H1 (cell line): Measurements from ENCODE around the gene UCP2. TPM values are rescaled to one million over a fixed set of nuclear protein-coding genes. Genes with fewer than 3 reads are reported as not detected.

Experiments
- CTCF ChIA-PET: fragments of 300-600 bp; sonication (Branson Sonifier 250); formaldehyde crosslinking; loops from one replicate; lab custom pipeline; 2021; ENCODE audit not compliant: partially characterized antibody; lab: Charles Lee
- POLR2A ChIA-PET: fragments of 300-600 bp; sonication (Branson Sonifier 250); formaldehyde crosslinking; loops from one replicate; lab custom pipeline; 2021; ENCODE audit warnings: inconsistent platforms; ENCODE audit not compliant: partially characterized antibody; lab: Charles Lee
- DNase-seq, 2 experiments: peaks; one replicate each; pipeline versions ENCODE4 v3.0.0 to v3.0.0-alpha.2; 2010 to 2022; ENCODE audit warnings: low spot score in 2 of 2, low read depth in 1 of 2, mixed read lengths in 1 of 2
- FAIRE-seq: peaks from 2 replicates; lab custom pipeline; 2011; peaks lifted over from hg19 to GRCh38; lab: Jason Lieb, UNC
- H2AFZ ChIP-seq: 2 replicates; pipeline ENCODE4 v1.8.1; 2012; ENCODE audit warnings: low read length, inconsistent platforms
- H2AK5ac ChIP-seq: 2 replicates; pipeline ENCODE4 v1.6.1; 2013; ENCODE audit warnings: low read depth, low read length
- H2BK120ac ChIP-seq: replicated peaks from 2 replicates; pipeline ENCODE3; 2013; ENCODE audit warnings: low read depth, low read length, inconsistent platforms
- H2BK12ac ChIP-seq: 2 replicates; pipeline ENCODE4 v1.6.1; 2013; ENCODE audit warnings: low read depth, low read length
- H2BK15ac ChIP-seq: 2 replicates; pipeline ENCODE4 v1.6.1; 2013; ENCODE audit warnings: low read length
- H2BK20ac ChIP-seq: 2 replicates; pipeline ENCODE4 v1.6.1; 2013; ENCODE audit warnings: low read length
- H2BK5ac ChIP-seq: 2 replicates; pipeline ENCODE4 v1.6.1; 2013; ENCODE audit warnings: low read depth, low read length
- H3K14ac ChIP-seq: 2 replicates; pipeline ENCODE4 v1.6.1; 2013; ENCODE audit warnings: inconsistent platforms; ENCODE audit not compliant: insufficient read length
- H3K18ac ChIP-seq: 2 replicates; pipeline ENCODE4 v1.6.1; 2013; ENCODE audit warnings: low read length; ENCODE audit errors: extremely low read depth
- H3K23ac ChIP-seq: 2 replicates; pipeline ENCODE4 v1.6.1; 2013; ENCODE audit warnings: inconsistent platforms; ENCODE audit not compliant: insufficient read length
- H3K23me2 ChIP-seq: 2 replicates; pipeline ENCODE4 v1.6.1; 2013; ENCODE audit warnings: low read depth, low read length
- H3K27ac ChIP-seq: 2 replicates; pipeline ENCODE4 v1.6.1; 2011; ENCODE audit warnings: low read depth, low read length, inconsistent platforms
- H3K27me3 ChIP-seq, 4 experiments: replicated peaks in 1 of 4; 1 replicate in 1 of 4; 2 replicates in 3 of 4; pipeline versions ENCODE4 v1.6.1 to v1.8.1; 2011 to 2013; ENCODE audit warnings: low read length in 3 of 4, mild to moderate bottlenecking in 3 of 4, inconsistent platforms in 2 of 4, mixed read lengths in 2 of 4, moderate library complexity in 1 of 4; ENCODE audit not compliant: control insufficient read depth in 3 of 4, insufficient read depth in 3 of 4; ENCODE audit errors: extremely low read depth in 1 of 4
- H3K36me3 ChIP-seq, 4 experiments: 2 replicates each; pipeline versions ENCODE4 v1.6.1 to v1.8.1; 2011 to 2013; ENCODE audit warnings: mild to moderate bottlenecking in 4 of 4, low read length in 3 of 4, moderate library complexity in 2 of 4, control low read depth in 1 of 4, inconsistent platforms in 1 of 4; ENCODE audit not compliant: insufficient read depth in 4 of 4, control insufficient read depth in 2 of 4
- H3K4ac ChIP-seq: replicated peaks from 2 replicates; pipeline ENCODE3; 2013; ENCODE audit warnings: low read length, low read depth, mixed read lengths, inconsistent platforms; ENCODE audit not compliant: insufficient read length
- H3K4me1 ChIP-seq, 4 experiments: replicated peaks in 1 of 4; 1 replicate in 1 of 4; 2 replicates in 3 of 4; pipeline versions ENCODE4 v1.6.1 to v1.8.1; 2011 to 2013; ENCODE audit warnings: low read length in 3 of 4, inconsistent platforms in 2 of 4, mixed read lengths in 1 of 4; ENCODE audit not compliant: insufficient read depth in 4 of 4, control insufficient read depth in 3 of 4
- H3K4me2 ChIP-seq, 2 experiments: 2 replicates each; pipeline versions ENCODE4 v1.6.1 to v1.8.1; 2011 to 2013; ENCODE audit warnings: low read depth in 2 of 2, low read length in 2 of 2, control low read depth in 1 of 2, inconsistent platforms in 1 of 2, mild to moderate bottlenecking in 1 of 2; ENCODE audit not compliant: insufficient read depth in 1 of 2
- H3K4me3 ChIP-seq, 4 experiments: fragments of 200-600, 300-600 bp in 1 of 4; sonication (generic), shearing (Covaris generic), sonication (Bioruptor Twin) in 1 of 4; 2 replicates each; pipeline versions ENCODE4 v1.5.1 to v1.8.1; 2011 to 2016; ENCODE audit warnings: low read length in 4 of 4, low read depth in 3 of 4, control low read depth in 2 of 4, inconsistent platforms in 2 of 4, mild to moderate bottlenecking in 2 of 4, mixed read lengths in 1 of 4, moderate library complexity in 1 of 4; ENCODE audit not compliant: insufficient read depth in 2 of 4; ENCODE audit errors: extremely low read depth in 1 of 4
- H3K56ac ChIP-seq: replicated peaks from 2 replicates; pipeline ENCODE3; 2013; ENCODE audit warnings: low read depth, mild to moderate bottlenecking, mixed read lengths, low read length, inconsistent platforms; ENCODE audit not compliant: insufficient read length
- H3K79me1 ChIP-seq: 2 replicates; pipeline ENCODE4 v1.6.1; 2013; ENCODE audit warnings: low read depth, low read length, control low read depth
- H3K79me2 ChIP-seq, 2 experiments: 2 replicates each; pipeline versions ENCODE4 v1.6.1 to v1.8.1; 2012 to 2013; ENCODE audit warnings: low read length in 2 of 2, mild to moderate bottlenecking in 2 of 2, inconsistent platforms in 1 of 2; ENCODE audit not compliant: insufficient read depth in 2 of 2, control insufficient read depth in 1 of 2
- H3K9ac ChIP-seq, 4 experiments: replicated peaks in 1 of 4; 1 replicate in 1 of 4; 2 replicates in 3 of 4; pipeline versions ENCODE4 v1.6.1 to v1.8.1; 2011 to 2013; ENCODE audit warnings: low read depth in 3 of 4, low read length in 3 of 4, control low read depth in 2 of 4, mild to moderate bottlenecking in 2 of 4, moderate library complexity in 2 of 4, inconsistent platforms in 1 of 4; ENCODE audit errors: extremely low read depth in 1 of 4
- H3K9me3 ChIP-seq, 2 experiments: 2 replicates each; pipeline versions ENCODE4 v1.6.1 to v1.8.1; 2012 to 2013; ENCODE audit warnings: mild to moderate bottlenecking in 2 of 2, moderate library complexity in 2 of 2, control low read depth in 1 of 2, inconsistent platforms in 1 of 2, low read depth in 1 of 2, low read length in 1 of 2, mixed read lengths in 1 of 2; ENCODE audit not compliant: insufficient read depth in 2 of 2
- H4K20me1 ChIP-seq, 2 experiments: replicated peaks in 1 of 2; 2 replicates each; pipeline versions ENCODE3 to v1.8.1; 2011 to 2013; ENCODE audit warnings: inconsistent platforms in 2 of 2, low read length in 2 of 2, mild to moderate bottlenecking in 1 of 2; ENCODE audit not compliant: insufficient read depth in 2 of 2, control insufficient read depth in 1 of 2
- H4K5ac ChIP-seq: 2 replicates; pipeline ENCODE4 v1.6.1; 2013; ENCODE audit warnings: low read length, low read depth, mixed read lengths, inconsistent platforms; ENCODE audit not compliant: insufficient read length
- H4K8ac ChIP-seq: 2 replicates; pipeline ENCODE4 v1.8.0; 2013; ENCODE audit warnings: mild to moderate bottlenecking, moderate library complexity, low read length, inconsistent platforms; ENCODE audit not compliant: insufficient read depth; ENCODE audit errors: extremely low read depth
- H4K91ac ChIP-seq: replicated peaks from 2 replicates; pipeline ENCODE3; 2013; ENCODE audit warnings: low read length, mixed read lengths, inconsistent platforms; ENCODE audit not compliant: insufficient read length
- CBX5 ChIP-seq: fragments of 300-800, 300-1000 bp; sonication (generic); IDR thresholded peaks from 2 replicates; pipeline ENCODE4 v1.7.1; 2016; ENCODE audit warnings: antibody characterized with exemption, low read length, low read depth
- KDM5A ChIP-seq: fragments of 200-600 bp; IDR thresholded peaks from 2 replicates; pipeline ENCODE4 v1.7.1; 2012; ENCODE audit warnings: mild to moderate bottlenecking, low read length, inconsistent platforms, mixed read lengths
- SP1 ChIP-seq: IDR thresholded peaks from 2 replicates; pipeline ENCODE4 v1.6.1; 2011; ENCODE audit warnings: low read depth, low read length
- SP2 ChIP-seq: IDR thresholded peaks from 2 replicates; pipeline ENCODE4 v1.6.1; 2012; ENCODE audit warnings: mild to moderate bottlenecking, low read length, inconsistent platforms
- WGBS, 2 experiments: shearing (Covaris generic) in 1 of 2; methylation state at CpG; one replicate each; pipeline versions ENCODE4 v1.1.6 to v1.1.7; 2013 to 2015; ENCODE audit warnings: low lambda C conversion rate in 2 of 2, mixed read lengths in 2 of 2, inconsistent platforms in 1 of 2, low coverage in 1 of 2, missing lambda C conversion rate in 1 of 2; ENCODE audit not compliant: insufficient replicate concordance in 2 of 2, insufficient coverage in 1 of 2, insufficient read length in 1 of 2; ENCODE audit errors: extremely low coverage in 1 of 2, missing lambda C conversion rate in 1 of 2; 5-methylcytosine and 5-hydroxymethylcytosine counted together
- polyA plus RNA-seq, 7 experiments: library from polyadenylated mRNA; depleted of rRNA in 3 of 7; stranded (reverse) in 5 of 7; unstranded in 2 of 7; fragments of >200 nt in 5 of 7; fragments of 200-250 nt in 2 of 7; gene quantifications; 1 replicate in 5 of 7; 2 replicates in 1 of 7; 4 replicates in 1 of 7; pipeline versions ENCODE4 v1.2.1 to v1.2.3, GENCODE V29; 2011 to 2013; ENCODE audit warnings: missing spikeins in 2 of 7, mixed read lengths in 2 of 7
- total RNA-seq: library from RNA; stranded (reverse); fragmentation: NEBNext Ultra II Directional; extraction: Animal tissue kit (Norgen Biotek cat#: 25700); gene quantifications from 2 replicates; pipeline ENCODE4 v1.2.1, GENCODE V29; 2021

The UCP2 gene
- total and polyA plus RNA-seq, 2 of the 8 experiments (the other 6 are each of a cell fraction or from before 2014, with no cell fraction given), result 46.2 to 55.2 TPM

DNA sequence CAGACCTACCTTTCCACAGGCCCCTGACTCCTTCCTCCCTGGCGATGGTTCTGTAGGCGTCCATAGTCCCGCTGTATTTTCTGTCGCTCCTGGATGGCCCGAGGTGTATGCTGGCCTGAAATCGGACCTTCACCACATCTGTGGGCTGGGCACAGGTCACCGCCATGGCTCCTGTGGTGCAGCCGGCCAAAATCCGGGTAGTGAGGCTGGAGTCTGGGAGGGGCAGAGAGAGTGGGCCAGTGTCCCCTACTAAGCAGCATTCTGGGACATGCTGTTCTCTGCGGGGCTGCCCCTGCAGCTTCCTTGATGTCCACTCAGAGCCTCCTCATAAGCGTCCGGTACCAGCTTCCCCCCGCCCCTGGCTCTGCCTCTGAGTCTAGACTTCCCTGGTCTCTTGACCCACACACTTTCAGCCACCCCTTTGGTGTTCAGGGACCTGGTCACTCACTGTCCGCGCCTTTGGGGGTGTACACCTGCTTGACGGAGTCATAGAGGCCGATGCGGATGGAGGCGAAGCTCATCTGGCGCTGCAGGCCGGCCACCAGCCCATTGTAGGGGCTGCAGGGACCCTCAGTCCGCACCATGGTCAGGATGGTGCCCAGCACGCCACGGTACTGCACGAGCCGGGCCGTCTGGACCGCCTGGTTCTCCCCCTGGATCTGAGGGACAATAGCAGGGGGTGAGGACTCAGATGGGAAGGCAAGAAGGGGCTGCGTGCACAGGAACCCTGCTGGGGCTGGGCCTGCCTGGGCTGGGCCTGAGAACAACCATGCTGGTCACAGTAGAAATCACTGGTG, 23.3 kb upstream of the UCP2 start:
- POLR2A ChIA-PET, result interaction anchor here (1.2 kb wide), 1 partner anchor 9 kb away, joined by 3 read pairs; no protein-coding TSS in a partner anchor
- no peak for TF ChIP-seq CBX5
- TF ChIP-seq KDM5A, result no peak
- TF ChIP-seq SP1, result no peak
- TF ChIP-seq SP2, result no peak
- no peak overlapping the region for H2BK5ac ChIP-seq

More for the DNA sequence above, 23.3 kb upstream of the UCP2 start:
- no peak overlapping the region for H2AK5ac ChIP-seq
- no peak overlapping the region for H4K5ac ChIP-seq
- no peak for DNase-seq
- H2BK12ac ChIP-seq, result no peak overlapping the region
- H3K56ac ChIP-seq, result no peak overlapping the region
- FAIRE-seq, result no peak
- no peaks in the 10 kb centered on the region for H3K79me1 ChIP-seq
- H3K4ac ChIP-seq, result no peak overlapping the region
- no peaks in the 10 kb centered on the region; a peak in 2 of 8 replicates for H3K36me3 ChIP-seq
- H2BK20ac ChIP-seq, result no peak overlapping the region
- no peak overlapping the region for H3K23ac ChIP-seq
- no peak overlapping the region for H2BK15ac ChIP-seq
- 0 out of 2 replicates have a peak overlapping the region, but pooled peaks have one; percentile 22 for H4K8ac ChIP-seq
- 93% methylated on average over 29 of the region's 29 CpGs; no CpG with 5 or more reads in 1 of the 2 experiments for WGBS, 2 experiments
- H4K20me1 ChIP-seq, result no peaks in the 10 kb centered on the region
- H3K23me2 ChIP-seq, result no peaks in the 10 kb centered on the region
- H3K27me3 ChIP-seq, result no peaks in the 10 kb centered on the region
- CTCF ChIA-PET, result interaction anchor here (1.9 to 2.0 kb wide), 2 partner anchors 31 to 42 kb away, joined by 4 to 5 read pairs; no protein-coding TSS in a partner anchor
- H3K14ac ChIP-seq, result no peak overlapping the region
- no peak overlapping the region for H3K18ac ChIP-seq
- no peak overlapping the region for H3K9ac ChIP-seq
- H2BK120ac ChIP-seq, result no peak overlapping the region
- H3K79me2 ChIP-seq, result no peaks in the 10 kb centered on the region
- no peaks in the 10 kb centered on the region for H3K4me1 ChIP-seq
- H3K27ac ChIP-seq, result no peak overlapping the region
- H4K91ac ChIP-seq, result no peak overlapping the region
- H3K4me2 ChIP-seq, result no peak overlapping the region
- no peaks in the 10 kb centered on the region for H3K9me3 ChIP-seq
- H3K4me3 ChIP-seq, result no peak overlapping the region
- H2AFZ ChIP-seq, result no peak overlapping the region
